Measurements from ENCODE around the gene CASP8. TPM values are rescaled to one million over a fixed set of nuclear protein-coding genes. Genes with fewer than 3 reads are reported as not detected.

Gene CASP8
- total RNA-seq, 1 experiment from 2014 or later = 32.8 TPM

DNA sequence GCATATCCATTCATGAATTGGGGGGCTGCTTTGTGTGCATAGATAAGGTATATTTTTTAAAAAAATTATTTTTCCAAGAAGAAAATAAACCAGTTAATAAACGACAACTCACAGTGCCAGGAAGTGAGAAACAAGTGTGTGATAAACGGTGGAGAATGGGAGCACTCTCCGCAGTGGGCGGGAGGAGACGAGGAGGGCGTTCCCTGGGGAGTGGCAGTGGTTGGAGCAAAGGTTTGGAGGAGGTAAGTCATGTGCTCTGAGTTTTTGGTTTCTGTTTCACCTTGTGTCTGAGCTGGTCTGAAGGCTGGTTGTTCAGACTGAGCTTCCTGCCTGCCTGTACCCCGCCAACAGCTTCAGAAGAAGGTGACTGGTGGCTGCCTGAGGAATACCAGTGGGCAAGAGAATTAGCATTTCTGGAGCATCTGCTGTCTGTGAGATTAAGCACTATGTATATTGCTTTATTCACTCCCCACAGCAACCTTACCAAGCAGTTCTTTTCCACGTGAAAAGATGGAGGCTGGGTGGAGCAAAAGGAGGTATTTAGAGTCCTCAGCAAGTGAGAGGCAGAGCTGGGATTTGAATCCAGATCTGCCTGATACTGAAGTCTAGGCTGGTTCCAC, 27.0 kb upstream of the CASP8 start:
- BruUV-seq (replicated peaks) = no TSS peak
- Mint-ChIP-seq H3K36me3 (ENCODE audit: insufficient read depth, unreplicated experiment) (peaks cover 22% of the 10 kb centered on the region), H3K4me3 (ENCODE audit: unreplicated experiment) (peak overlapping the region; percentile 94), H3K9me3 (ENCODE audit: unreplicated experiment) (no peaks in the 10 kb centered on the region), H3K27ac (ENCODE audit: low read depth, unreplicated experiment) (peak overlapping the region; percentile 79), H3K27me3 (ENCODE audit: insufficient read depth, unreplicated experiment) (no peaks in the 10 kb centered on the region), H3K4me1 (ENCODE audit: insufficient read depth, unreplicated experiment) (peaks cover 26% of the 10 kb centered on the region)
- ChIA-PET CTCF (interaction anchor here (0.6 to 3.2 kb wide), 29 partner anchors 12 to 946 kb away, joined by 3 to 56 read pairs (median 7); partner anchors contain the start of genes CASP10, CASP8, CFLAR and ORC2), POLR2A (interaction anchor here (0.7 to 3.5 kb wide), 29 partner anchors 10 to 1116 kb away, joined by 3 to 82 read pairs (median 6); partner anchors contain the start of genes ALS2, CASP10, CASP8 and CFLAR)
- intact Hi-C loops (cut with micrococcal nuclease) = loop anchor here (1.0 to 10.0 kb wide), 7 partner anchors 117 to 561 kb away; partner anchors contain the start of genes CFLAR, HYCC2, ORC2 and STRADB
- TF ChIP-seq, protein P1, sequence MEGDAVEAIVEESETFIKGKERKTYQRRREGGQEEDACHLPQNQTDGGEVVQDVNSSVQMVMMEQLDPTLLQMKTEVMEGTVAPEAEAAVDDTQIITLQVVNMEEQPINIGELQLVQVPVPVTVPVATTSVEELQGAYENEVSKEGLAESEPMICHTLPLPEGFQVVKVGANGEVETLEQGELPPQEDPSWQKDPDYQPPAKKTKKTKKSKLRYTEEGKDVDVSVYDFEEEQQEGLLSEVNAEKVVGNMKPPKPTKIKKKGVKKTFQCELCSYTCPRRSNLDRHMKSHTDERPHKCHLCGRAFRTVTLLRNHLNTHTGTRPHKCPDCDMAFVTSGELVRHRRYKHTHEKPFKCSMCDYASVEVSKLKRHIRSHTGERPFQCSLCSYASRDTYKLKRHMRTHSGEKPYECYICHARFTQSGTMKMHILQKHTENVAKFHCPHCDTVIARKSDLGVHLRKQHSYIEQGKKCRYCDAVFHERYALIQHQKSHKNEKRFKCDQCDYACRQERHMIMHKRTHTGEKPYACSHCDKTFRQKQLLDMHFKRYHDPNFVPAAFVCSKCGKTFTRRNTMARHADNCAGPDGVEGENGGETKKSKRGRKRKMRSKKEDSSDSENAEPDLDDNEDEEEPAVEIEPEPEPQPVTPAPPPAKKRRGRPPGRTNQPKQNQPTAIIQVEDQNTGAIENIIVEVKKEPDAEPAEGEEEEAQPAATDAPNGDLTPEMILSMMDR (IDR thresholded peaks at IDR 0.05; ENCODE audit: unreplicated experiment) = no peak
- peak; percentile 94 for DNase-seq (ENCODE audit: unreplicated experiment)

DNA sequence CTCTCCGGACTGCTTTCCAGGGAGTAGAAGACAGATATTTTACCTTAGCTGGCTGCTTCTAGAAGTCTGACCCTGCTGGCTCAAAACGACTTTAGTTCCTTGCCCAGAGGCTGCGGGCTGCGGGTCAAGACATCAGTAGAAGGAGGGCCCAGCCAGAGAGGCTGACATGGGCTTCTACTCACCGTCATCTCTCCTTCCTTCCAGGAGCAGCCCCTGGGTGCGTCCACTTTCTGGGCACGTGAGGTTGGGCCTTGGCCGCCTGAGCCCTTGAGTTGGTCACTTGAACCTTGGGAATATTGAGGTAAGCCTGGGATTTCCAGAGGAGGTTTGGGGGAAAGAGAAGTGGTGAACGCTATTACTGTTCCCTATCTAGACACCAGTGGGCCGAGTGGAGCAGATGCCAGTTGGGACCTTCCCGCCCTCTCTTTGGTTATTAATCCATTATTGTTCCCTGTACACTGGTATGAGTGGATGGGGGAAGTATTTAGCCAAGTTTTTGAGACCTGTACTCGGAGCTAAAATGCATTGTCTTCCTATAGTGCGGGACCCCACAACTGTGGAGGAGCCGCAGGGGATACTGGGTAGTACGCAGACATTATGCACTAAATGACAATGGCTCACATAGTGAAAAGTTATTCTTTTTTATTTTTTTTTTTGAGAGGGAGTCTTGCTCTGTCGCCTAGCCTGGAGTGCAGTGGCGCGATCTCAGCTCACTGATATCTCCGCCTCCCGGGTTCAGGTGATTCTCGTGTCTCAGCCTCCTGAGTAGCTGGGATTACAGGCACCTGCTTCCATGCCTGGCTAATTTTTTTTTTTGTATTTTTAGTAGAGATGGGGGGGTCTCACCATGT, 26.3 kb upstream of the CASP8 start:
- no peak for DNase-seq (ENCODE audit: unreplicated experiment)
- Mint-ChIP-seq H3K4me3 (ENCODE audit: unreplicated experiment) (peak overlapping the region; percentile 94), H3K9me3 (ENCODE audit: unreplicated experiment) (no peaks in the 10 kb centered on the region), H3K36me3 (ENCODE audit: insufficient read depth, unreplicated experiment) (peaks cover 22% of the 10 kb centered on the region), H3K27me3 (ENCODE audit: insufficient read depth, unreplicated experiment) (no peaks in the 10 kb centered on the region), H3K27ac (ENCODE audit: low read depth, unreplicated experiment) (peak overlapping the region; percentile 79), H3K4me1 (ENCODE audit: insufficient read depth, unreplicated experiment) (peaks cover 26% of the 10 kb centered on the region)
- TF ChIP-seq, protein P1 (IDR thresholded peaks at IDR 0.05; ENCODE audit: unreplicated experiment) = no peak
- intact Hi-C loops (cut with micrococcal nuclease) = loop anchor here (1.0 to 10.0 kb wide), 7 partner anchors 117 to 561 kb away; partner anchors contain the start of genes CFLAR, HYCC2, ORC2 and STRADB
- BruUV-seq (replicated peaks) = TSS peak; percentile 69
- POLR2A ChIA-PET = interaction anchor here (0.6 to 3.5 kb wide), 28 partner anchors 9 to 558 kb away, joined by 3 to 82 read pairs (median 6); partner anchors contain the start of genes ALS2, CASP10, CASP8 and CFLAR
- CTCF ChIA-PET = interaction anchor here (0.6 to 3.2 kb wide), 16 partner anchors 13 to 570 kb away, joined by 3 to 56 read pairs (median 6); partner anchors contain the start of genes CASP10 and ORC2

DNA sequence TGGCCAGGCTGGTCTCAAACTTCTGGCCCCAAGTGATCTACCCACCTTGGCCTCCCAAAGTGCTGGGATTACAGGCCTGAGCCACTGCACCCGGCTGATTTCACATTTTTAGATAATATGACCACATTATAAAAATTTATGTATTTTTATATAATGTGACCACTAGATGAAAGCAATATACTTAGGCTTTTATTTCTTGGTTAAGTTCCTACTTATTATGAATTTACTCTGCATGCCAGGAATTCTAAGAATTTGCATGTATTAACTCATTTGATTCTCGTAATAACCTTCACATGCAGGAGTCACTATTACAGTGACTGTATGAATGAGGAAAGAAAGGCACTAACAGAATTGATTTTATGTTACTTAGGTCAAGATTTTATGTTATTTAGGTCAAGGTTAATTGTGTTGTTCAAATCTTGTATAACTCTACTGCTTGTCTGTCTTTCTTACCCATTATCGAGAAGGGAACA, 25.6 kb upstream of the CASP8 start:
- peaks cover 26% of the 10 kb centered on the region for H3K4me1 Mint-ChIP-seq (ENCODE audit: insufficient read depth, unreplicated experiment)
- TF ChIP-seq, protein P1 (IDR thresholded peaks at IDR 0.05; ENCODE audit: unreplicated experiment) = no peak
- peak overlapping the region; percentile 94 for H3K4me3 Mint-ChIP-seq (ENCODE audit: unreplicated experiment)
- H3K36me3 Mint-ChIP-seq (ENCODE audit: insufficient read depth, unreplicated experiment) = peaks cover 25% of the 10 kb centered on the region
- ChIA-PET POLR2A (interaction anchor here (0.5 to 3.5 kb wide), 15 partner anchors 15 to 558 kb away, joined by 3 to 82 read pairs (median 4); partner anchors contain the start of genes CASP8, CFLAR, HYCC2 and NDUFB3), CTCF (interaction anchor here (0.5 to 3.2 kb wide), 9 partner anchors 14 to 605 kb away, joined by 3 to 56 read pairs (median 4); no protein-coding TSS in a partner anchor)
- no TSS peak for BruUV-seq (replicated peaks)
- DNase-seq (ENCODE audit: unreplicated experiment) = no peak
- H3K27me3 Mint-ChIP-seq (ENCODE audit: insufficient read depth, unreplicated experiment) = no peaks in the 10 kb centered on the region
- intact Hi-C loops (cut with micrococcal nuclease) = loop anchor here (5.0 to 10.0 kb wide), 3 partner anchors 272 to 560 kb away; partner anchors contain the start of gene ORC2
- peak overlapping the region; percentile 16 for H3K27ac Mint-ChIP-seq (ENCODE audit: low read depth, unreplicated experiment)
- H3K9me3 Mint-ChIP-seq (ENCODE audit: unreplicated experiment) = no peaks in the 10 kb centered on the region
